ENCODE results near the gene KRTAP4-16.

GRCh38 chr17:41076788-41077187 is 25.2 kb downstream of the KRTAP4-16 start:
- TF ChIP-seq CTCF (IDR thresholded peaks at IDR 0.05) (no peak), POLR2A (IDR thresholded peaks at IDR 0.05) (no peak), EP300 (IDR thresholded peaks at IDR 0.05) (no peak)
